HFFc6 (cell line): ENCODE measurements around the gene PATE3. TPM values are rescaled to one million over a fixed set of nuclear protein-coding genes. Genes with fewer than 3 reads are reported as not detected.

Source experiments
- DNase-seq: peaks from one replicate; pipeline ENCODE4 v3.0.0-alpha.2; 2018
- H3K27ac Mint-ChIP-seq: 2 replicates; pipeline ENCODE4 v1.8.0; 2020; ENCODE audit warnings: mild to moderate bottlenecking, mixed read lengths
- H3K27me3 Mint-ChIP-seq: 2 replicates; pipeline ENCODE4 v1.8.0; 2021; ENCODE audit warnings: mild to moderate bottlenecking, moderate library complexity, mixed read lengths; ENCODE audit not compliant: insufficient read depth
- H3K36me3 Mint-ChIP-seq: 2 replicates; pipeline ENCODE4 v1.8.0; 2021; ENCODE audit warnings: low read depth, mixed read lengths
- H3K4me1 Mint-ChIP-seq: 2 replicates; pipeline ENCODE4 v1.8.0; 2020; ENCODE audit warnings: low read depth, mixed read lengths
- H3K4me3 Mint-ChIP-seq: 2 replicates; pipeline ENCODE4 v1.8.0; 2020; ENCODE audit warnings: mild to moderate bottlenecking, moderate library complexity, mixed read lengths
- H3K9me3 Mint-ChIP-seq: 2 replicates; pipeline ENCODE4 v1.8.0; 2020; ENCODE audit warnings: mild to moderate bottlenecking, mixed read lengths
- long read RNA-seq: library from polyadenylated mRNA; unstranded; transcript quantifications from one replicate; pipeline ENCODE4 v2.0.0, GENCODE V29; 2019
- total RNA-seq, 6 experiments: library from RNA; stranded (reverse); fragmentation: NEBNext Ultra II Directional; extraction: Animal tissue kit (Norgen Biotek cat#: 25700); gene quantifications; 2 replicates in 1 of 6; 3 replicates in 5 of 6; pipeline ENCODE4 v1.2.3, GENCODE V29; 2021
- TF ChIP-seq, protein P1 (sequence below): fragments of 200-600 bp; sonication (generic); IDR thresholded peaks from 2 replicates; pipeline ENCODE4 v1.5.0; 2021; ENCODE audit warnings: antibody characterized with exemption, mild to moderate bottlenecking

Gene PATE3
- total RNA-seq = not detected
- long read RNA-seq = 0 reads

- Mint-ChIP-seq H3K4me1 (no peaks in the 10 kb centered on the region), H3K27me3 (peaks cover 3% of the 10 kb centered on the region; the same call in 1 of the 2 replicates), H3K27ac (no peak within 1 kb of the TSS), H3K9me3 (peaks cover 16% of the 10 kb centered on the region), H3K36me3 (no peaks in the 10 kb centered on the region), H3K4me3 (no peak within 1 kb of the TSS)
- TF ChIP-seq, protein P1, sequence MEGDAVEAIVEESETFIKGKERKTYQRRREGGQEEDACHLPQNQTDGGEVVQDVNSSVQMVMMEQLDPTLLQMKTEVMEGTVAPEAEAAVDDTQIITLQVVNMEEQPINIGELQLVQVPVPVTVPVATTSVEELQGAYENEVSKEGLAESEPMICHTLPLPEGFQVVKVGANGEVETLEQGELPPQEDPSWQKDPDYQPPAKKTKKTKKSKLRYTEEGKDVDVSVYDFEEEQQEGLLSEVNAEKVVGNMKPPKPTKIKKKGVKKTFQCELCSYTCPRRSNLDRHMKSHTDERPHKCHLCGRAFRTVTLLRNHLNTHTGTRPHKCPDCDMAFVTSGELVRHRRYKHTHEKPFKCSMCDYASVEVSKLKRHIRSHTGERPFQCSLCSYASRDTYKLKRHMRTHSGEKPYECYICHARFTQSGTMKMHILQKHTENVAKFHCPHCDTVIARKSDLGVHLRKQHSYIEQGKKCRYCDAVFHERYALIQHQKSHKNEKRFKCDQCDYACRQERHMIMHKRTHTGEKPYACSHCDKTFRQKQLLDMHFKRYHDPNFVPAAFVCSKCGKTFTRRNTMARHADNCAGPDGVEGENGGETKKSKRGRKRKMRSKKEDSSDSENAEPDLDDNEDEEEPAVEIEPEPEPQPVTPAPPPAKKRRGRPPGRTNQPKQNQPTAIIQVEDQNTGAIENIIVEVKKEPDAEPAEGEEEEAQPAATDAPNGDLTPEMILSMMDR = no peak
- DNase-seq = no peak
Observed at GRCh38 chr11:125787827-125788226, at the start of gene PATE3. Gene PATE3 (plus strand): TSS chr11:125788127. CDS start chr11:125788152, 25 bp downstream.

DNA sequence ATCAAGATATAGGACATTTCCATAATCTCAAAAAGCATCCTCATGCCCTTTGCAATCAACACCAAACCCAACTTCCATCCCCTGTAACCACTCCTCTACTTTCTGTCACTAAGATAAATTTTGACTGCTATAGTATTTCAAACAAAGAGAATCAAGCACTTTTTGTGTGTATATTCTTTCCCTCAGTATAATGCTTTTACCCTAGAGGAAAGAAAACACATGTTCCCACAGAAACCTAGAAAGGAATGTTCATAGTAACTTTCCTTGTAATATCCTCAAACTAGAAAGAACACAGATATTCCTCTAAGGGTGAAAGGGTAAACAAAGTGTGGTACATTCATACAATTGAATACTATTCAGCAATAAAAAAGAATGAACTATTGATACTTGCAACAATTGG lies 47.3 kb upstream of the PATE3 start:
- no peaks in the 10 kb centered on the region; the same call in 1 of the 2 replicates for H3K9me3 Mint-ChIP-seq
- TF ChIP-seq, protein P1 = no peak
- H3K36me3 Mint-ChIP-seq = no peaks in the 10 kb centered on the region
- peaks cover 1% of the 10 kb centered on the region; the same call in 1 of the 2 replicates for H3K27me3 Mint-ChIP-seq
- no peak for DNase-seq
- no peak overlapping the region for H3K27ac Mint-ChIP-seq
- no peaks in the 10 kb centered on the region for H3K4me1 Mint-ChIP-seq
- no peak overlapping the region for H3K4me3 Mint-ChIP-seq

GRCh38 chr11:125743681-125744080 lies 44.2 kb upstream of the PATE3 start:
- Mint-ChIP-seq H3K27ac (no peak overlapping the region), H3K4me3 (no peak overlapping the region), H3K36me3 (no peaks in the 10 kb centered on the region), H3K9me3 (no peaks in the 10 kb centered on the region), H3K27me3 (peaks cover 1% of the 10 kb centered on the region; the same call in 1 of the 2 replicates), H3K4me1 (no peaks in the 10 kb centered on the region)
- DNase-seq = peak; percentile 4
- TF ChIP-seq, protein P1 = no peak

GRCh38 chr11:125745979-125746378 lies 41.9 kb upstream of the PATE3 start, which contains the start of gene PATE1:
Gene PATE1 (plus strand): TSS chr11:125746279. CDS start chr11:125746305, 26 bp downstream.
- Mint-ChIP-seq H3K36me3 (no peaks in the 10 kb centered on the region), H3K4me1 (no peaks in the 10 kb centered on the region), H3K27me3 (no peaks in the 10 kb centered on the region; the same call in 1 of the 2 replicates), H3K4me3 (no peak within 1 kb of the TSS), H3K27ac (no peak within 1 kb of the TSS), H3K9me3 (no peaks in the 10 kb centered on the region)
- DNase-seq = no peak
- TF ChIP-seq, protein P1 = no peak

- Mint-ChIP-seq H3K4me3 (no peak overlapping the region), H3K36me3 (no peaks in the 10 kb centered on the region)
- no peak for DNase-seq
Observed at GRCh38 chr11:125750629-125751028, 37.3 kb upstream of the PATE3 start.

More at GRCh38 chr11:125750629-125751028, 37.3 kb upstream of the PATE3 start:
- Mint-ChIP-seq H3K27ac (no peak overlapping the region), H3K4me1 (no peaks in the 10 kb centered on the region), H3K9me3 (no peaks in the 10 kb centered on the region), H3K27me3 (peaks cover 5% of the 10 kb centered on the region; the same call in 1 of the 2 replicates)
- TF ChIP-seq, protein P1 = no peak
